DND-41 (cell line): ENCODE measurements around the gene IFNL2.
"Not testable (repeated sequence)": the region's sequence is repeated elsewhere in the genome, so short reads cannot be mapped to it uniquely, and the experiment has no call there.

Experiments
- CTCF ChIP-seq: IDR thresholded peaks from 2 replicates; pipeline ENCODE4 v1.5.1; 2012; ENCODE audit warnings: borderline replicate concordance, low read length, moderate library complexity, mild to moderate bottlenecking; ENCODE audit not compliant: poor library complexity, severe bottlenecking; ENCODE audit errors: extremely low read depth
- EZH2 ChIP-seq: IDR thresholded peaks from 3 replicates; pipeline ENCODE4 v1.6.1; 2012; ENCODE audit warnings: borderline replicate concordance, low read depth, mild to moderate bottlenecking, moderate library complexity, low read length, inconsistent platforms; ENCODE audit not compliant: severe bottlenecking

- not testable (repeated sequence) for TF ChIP-seq CTCF, EZH2
These were observed 23.6 kb upstream of the IFNL2 start, which contains the start of gene IFNL3 for GRCh38 chr19:39244410-39245100.
